ENCODE data around the gene LYZ.

LYZ gene

GRCh38 chr12:69332815-69333358 lies 15.3 kb upstream of the LYZ start:
- no peak for TF ChIP-seq CTCF (IDR thresholded peaks at IDR 0.05)

- no peak for TF ChIP-seq CTCF (IDR thresholded peaks at IDR 0.05)
Observed at GRCh38 chr12:69334158-69334557, 14.0 kb upstream of the LYZ start.

- no peak for TF ChIP-seq CTCF (IDR thresholded peaks at IDR 0.05)
Observed at GRCh38 chr12:69337311-69338090, 10.7 kb upstream of the LYZ start.

- no peak for TF ChIP-seq CTCF (IDR thresholded peaks at IDR 0.05)
Observed at GRCh38 chr12:69338120-69338859, 9.9 kb upstream of the LYZ start.

- no peak for TF ChIP-seq CTCF (IDR thresholded peaks at IDR 0.05)
Observed at GRCh38 chr12:69338936-69339335, 9.2 kb upstream of the LYZ start.

- TF ChIP-seq CTCF (IDR thresholded peaks at IDR 0.05), result no peak
Observed at GRCh38 chr12:69339999-69340398, 8.2 kb upstream of the LYZ start.

GRCh38 chr12:69341328-69341727 lies 6.9 kb upstream of the LYZ start:
- TF ChIP-seq CTCF (IDR thresholded peaks at IDR 0.05), result no peak

All from LNCAP (cell line).